ENCODE measurements around the gene GRID1.

The GRID1 gene

DNA sequence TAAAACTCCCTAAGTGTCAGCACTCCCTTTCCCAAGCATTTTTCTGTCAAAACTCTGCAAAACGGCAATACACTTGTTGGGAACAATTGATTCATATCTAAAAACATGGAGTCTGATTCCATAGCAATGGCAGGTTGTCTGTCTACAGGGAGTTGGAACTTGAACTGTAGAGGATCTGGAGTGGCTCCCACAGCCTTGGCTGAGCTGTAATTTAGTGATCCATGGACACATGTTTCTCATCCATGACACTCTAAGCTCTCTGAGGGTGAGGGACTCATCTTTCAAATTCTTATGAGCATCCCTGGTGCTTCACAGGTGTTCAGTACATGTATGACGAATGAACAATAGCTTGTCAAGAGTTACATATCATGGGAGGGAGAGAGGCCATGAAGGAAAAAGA, 466.1 kb downstream of the GRID1 start:
- no peak for DNase-seq (ENCODE audit: low read depth, low spot score)

DNA sequence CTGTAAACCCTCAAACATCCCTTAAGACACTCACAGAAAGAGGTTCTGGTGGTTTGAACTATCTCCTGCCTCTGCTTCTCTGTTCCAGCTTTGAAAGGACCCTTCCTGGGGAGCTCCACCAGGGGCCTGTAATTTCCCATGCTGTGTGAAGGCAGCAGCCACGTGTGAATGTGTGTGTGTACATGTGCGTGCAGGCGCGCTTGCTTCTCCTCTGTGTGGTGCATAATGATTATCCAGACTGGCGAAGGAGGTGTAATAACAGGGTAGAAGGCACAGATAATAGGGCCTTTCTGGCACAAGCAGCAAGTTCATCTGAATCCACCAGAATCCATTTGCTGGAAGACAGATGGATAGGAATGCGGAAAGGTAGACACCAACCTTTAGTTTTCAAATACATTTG, 466.5 kb downstream of the GRID1 start:
- DNase-seq (ENCODE audit: low read depth, low spot score), result no peak

DNA sequence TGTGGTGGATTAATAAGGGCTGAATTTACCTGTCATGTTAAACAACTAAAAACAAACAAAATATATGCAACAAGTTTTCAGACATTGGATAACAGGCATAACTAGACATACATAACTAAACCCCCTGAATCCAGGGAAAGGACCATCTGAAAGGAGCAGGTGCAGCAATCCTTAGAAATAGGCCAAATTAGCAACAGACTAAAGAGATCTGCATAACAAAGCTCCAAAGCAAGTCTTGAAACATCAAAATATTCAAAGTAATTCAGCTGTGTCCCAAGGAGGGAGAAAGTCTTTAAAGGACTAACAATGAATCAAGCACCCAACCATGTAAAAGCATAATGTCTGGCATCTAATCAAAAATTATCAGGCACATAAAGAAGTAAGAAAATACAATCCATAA, 475.1 kb downstream of the GRID1 start:
- no peak for DNase-seq (ENCODE audit: low read depth, low spot score)

DNA sequence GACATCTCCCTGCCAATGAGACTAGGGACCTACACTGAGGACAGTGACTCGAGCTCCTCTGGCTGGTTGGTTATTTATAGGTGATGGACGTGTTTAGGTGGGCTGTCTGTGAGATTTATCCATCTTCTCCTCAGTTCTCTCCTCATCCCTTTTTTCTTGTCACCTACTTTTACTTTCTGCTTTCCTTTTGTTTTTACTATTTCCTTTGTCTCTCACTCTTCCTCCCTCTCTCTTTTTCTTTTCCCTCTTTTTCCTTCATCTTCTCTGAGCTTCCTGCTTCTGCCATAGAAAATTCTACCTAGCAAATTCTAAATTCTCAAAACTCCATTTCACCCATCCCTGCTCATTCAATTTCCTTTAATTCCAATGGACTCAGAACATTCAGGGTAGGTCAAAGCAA, 478.0 kb downstream of the GRID1 start:
- DNase-seq (ENCODE audit: low read depth, low spot score), result no peak

DNA sequence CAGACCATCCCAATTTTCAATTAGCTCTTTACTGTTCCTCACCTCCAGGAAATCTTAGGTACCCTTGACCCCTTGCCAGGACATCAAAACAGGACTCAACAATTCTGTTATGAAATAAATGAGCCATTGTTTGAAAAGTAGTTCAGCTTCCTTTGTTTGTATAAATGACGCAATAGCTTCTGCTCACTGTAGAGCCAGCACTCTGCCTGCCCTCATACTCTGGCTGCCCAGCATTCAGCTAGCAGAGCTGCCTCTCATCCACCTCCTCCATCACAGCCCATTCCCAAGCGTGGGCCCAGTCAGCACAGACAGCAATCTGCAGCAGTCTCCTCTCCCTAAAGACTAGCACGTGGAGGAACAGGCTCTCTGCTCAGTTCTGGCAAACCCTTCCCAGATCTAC, 478.6 kb downstream of the GRID1 start:
- no peak for DNase-seq (ENCODE audit: low read depth, low spot score)

DNA sequence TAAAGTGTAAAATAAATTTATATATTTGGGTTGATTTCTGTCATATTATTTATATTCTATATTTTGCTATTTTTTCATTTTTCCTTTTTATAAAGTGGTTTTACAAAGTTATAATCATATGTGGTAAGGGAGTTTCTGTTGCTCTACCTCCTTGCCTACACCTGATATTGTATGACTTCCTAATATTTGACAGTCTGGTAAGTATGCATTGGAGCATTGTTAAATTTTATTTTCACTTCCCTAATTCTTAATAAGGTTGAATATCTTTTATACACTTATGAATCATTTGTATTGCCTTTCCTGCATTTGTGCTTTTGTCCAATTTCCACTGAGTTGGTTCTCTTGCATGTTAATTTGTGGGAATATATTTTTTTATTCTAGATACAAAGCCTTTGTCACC, 492.4 kb downstream of the GRID1 start:
- DNase-seq (ENCODE audit: low read depth, low spot score), result no peak

DNA sequence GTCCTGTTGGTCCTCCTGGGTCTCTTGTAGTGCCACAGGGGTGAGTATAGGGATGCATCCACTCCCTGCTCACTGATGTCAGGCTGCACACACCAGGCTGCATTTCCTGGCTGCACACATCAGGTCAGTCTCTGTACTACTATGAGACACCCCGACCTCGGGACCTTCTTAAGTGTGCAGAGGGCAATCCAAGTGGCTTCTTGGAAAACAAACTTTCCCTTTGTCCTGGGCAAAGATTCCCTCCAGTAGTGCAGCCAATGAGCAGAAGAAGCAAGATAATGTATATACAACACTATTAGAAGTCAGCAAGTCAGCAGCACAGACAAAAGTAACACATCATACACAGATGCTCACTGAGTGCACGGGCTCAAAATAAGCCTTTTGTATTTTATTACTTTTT, 493.5 kb downstream of the GRID1 start:
- no peak for DNase-seq (ENCODE audit: low read depth, low spot score)

DNA sequence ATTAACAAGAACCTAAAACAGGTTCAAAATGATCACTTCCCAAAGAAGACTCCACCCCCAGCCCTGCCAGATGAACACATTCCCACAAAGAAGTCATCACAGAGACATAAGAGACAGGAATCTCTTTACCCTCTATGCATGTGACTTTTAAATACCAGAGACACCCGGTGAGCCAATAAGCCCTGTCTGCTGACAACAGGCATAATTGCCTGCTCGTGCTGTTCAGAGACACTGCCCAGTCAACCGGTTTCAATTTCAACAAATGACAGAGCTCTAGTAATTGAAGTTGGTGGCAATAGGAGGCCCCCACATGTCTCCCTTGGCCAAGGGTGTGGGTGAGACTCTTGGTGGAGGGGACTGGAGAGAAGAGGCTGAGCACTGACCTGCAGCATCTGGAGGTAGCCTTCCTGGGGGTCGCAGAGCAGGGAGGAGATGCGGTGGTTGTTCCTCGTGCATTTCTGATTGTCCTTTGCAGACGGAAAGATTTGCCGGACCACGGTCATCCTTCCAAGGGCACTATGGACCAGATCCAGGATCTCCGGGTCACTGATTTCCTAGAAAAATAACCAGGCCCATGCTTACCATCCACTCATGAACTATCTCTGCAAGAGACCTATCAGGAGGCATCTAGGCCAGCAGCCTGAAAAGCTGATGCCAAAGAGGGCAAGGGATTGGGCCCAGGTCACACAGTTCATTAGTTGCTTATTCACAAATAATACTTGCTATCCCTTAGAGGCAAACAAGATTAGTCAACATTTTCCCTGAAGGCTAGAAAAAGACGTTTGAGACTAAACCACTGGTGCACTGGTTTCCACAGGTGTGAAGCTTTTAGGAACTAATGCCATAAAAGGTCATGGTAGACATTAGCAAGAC, 497.7 kb downstream of the GRID1 start:
- DNase-seq (ENCODE audit: low read depth, low spot score), result no peak

DNA sequence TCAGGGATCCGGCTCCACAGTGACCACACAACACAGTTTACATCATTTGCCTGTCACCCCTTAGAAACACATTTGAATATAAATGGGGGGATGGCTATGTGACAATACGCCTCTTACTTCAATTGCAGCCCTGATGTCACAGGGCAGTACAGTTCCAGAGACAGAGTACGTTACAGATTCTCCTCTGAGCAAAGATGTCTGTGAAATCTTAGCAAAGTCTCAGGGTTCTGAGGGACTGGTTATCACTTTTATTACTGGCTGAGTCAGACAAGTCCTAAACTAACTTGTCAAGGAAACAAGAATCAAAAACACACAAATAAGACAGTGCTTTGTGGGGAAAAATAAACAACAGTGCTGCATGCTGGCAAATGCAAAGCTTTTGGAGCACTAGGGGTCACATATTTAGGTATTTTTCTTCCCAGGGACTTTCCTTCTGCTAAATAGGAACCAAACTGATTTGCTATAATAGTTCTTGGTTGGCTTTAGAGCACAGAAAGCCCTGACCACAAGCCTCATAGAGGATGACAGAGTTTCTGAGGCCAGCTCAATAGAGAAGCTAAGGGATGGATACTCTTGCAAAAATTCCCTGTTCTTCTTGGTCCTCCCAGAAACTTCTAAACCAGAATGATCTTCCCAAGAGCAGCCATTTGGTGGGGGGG, 501.6 kb downstream of the GRID1 start:
- peak; percentile 6 for DNase-seq (ENCODE audit: low read depth, low spot score)

DNA sequence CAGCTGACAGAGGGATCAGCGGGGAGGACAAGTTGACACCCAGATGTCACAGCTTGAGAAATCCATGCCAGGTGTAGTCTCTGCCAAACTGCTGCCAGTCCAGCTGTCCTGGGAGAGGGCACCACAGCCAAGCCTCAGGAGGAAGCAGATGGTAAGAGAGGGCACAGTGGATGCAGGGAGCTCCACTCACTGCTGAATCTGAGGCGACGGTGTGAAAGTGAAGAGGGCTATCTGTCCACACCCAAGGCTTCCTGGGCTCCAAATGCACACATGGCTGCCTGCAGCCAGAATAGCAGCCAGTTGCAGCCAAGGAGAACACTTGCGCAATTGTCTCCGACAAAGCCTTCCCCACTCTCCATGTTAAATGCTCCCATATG, 502.4 kb downstream of the GRID1 start:
- no peak for DNase-seq (ENCODE audit: low read depth, low spot score)

DNA sequence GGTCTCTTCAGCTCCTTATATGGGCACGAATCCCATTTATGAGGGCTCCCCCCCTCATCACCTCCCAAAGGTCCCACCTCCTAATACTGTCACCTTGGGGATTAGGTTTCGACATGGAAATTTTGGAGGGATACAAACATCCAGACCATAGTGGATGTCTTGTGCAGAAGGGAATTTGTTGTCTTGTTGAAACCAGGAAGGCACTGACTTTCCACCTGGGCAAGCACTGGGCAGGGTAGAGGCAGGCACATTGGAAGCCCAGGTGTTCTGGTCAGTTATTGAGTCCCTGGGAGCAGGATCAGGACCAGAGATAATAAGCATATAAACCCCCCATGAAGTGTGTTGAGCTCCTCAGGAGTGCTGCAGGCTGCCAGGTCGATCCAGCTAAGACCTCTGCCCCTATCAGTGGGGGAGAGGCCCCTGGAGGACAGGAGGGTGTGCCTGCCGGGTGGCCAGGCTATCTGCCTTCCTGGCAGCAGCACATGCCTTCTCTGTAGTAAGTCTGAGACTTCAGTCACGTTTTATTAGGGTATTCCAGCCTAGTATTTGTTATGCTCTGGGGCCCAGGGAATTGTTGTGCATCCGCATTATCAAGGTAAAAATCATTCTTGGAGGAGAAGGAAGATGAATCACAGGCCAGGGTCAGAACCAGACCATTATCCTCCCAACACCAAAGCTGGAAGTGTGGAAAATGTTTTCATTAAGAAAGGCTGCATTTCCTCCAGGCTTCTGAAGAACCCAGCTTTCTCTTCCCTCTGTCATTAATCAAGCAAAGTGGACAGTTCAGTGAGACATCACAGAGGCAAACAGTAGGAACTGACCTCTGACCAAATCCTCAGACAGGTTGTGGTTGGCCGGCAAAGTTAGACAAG, 503.1 kb downstream of the GRID1 start:
- DNase-seq (ENCODE audit: low read depth, low spot score), result no peak

DNA sequence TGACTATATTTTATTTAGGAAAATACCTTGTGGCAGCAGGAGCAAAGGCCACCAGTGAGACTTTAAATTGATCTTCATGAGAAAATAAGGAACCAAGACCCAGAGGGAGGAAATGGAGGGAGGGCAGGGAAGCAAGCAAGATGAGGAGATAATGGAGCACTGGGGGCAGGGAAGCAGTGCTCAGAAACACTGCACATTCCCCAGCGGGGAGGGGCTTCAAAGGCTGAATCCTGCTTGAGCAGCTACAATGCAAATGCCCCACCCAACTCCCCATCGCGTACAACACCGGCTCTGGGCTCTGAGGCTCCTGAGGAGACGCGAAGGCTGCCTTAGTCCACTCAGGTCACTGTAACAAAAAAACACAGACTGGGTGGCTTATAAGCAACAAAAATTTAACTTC, 503.8 kb downstream of the GRID1 start:
- DNase-seq (ENCODE audit: low read depth, low spot score), result no peak

DNA sequence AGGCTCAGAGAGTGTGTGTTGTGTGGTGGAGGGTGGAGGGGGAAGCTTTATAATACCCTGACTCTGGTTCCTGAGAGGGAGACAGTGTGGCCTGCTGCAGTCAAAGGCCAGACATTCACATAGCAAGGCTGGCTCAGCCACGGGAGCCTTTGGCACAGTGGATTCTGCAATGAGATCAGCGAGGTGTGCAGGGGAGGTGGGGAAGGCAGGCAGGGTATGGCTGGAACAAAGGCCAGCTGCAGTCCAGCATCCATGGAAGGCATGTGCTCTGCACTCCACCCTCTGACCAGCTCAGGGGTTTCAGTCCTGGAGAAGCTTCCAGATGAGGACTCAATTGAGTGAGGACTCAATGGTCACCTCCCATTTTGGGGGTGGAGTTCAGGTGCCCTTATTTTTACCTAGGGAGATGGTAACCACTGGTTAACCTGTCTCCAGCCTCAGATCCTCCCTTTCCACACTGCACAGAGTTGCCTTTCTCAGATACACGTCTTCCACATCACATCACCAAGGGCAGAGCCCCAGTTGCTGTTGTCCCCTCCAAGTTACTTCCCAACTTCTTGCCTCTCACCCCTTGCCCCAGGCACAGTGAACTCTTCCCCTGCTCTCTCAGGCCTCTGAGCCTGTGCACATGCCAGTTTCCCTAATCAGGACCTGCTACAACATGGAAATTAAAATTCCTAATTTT, 504.9 kb downstream of the GRID1 start:
- no peak for DNase-seq (ENCODE audit: low read depth, low spot score)

DNA sequence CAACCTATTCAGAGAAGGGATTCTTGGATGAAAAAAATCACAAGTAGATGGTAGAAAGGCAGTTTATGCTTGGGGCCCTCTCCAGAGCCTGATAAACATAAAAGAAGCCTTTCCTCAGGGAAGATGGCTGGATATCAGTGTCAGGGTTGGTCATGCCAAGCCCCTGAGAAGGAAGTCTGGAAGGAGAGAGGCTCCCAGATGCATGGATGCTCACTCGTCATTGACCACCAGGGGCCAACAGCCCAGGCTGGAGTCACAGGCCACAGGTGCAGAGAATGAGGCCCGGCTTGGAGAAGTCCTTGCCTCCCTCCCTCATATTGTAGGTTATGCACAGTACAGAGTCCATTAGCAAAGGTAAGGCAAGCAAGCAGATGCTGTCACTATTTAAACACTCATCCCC, 506.7 kb downstream of the GRID1 start:
- no peak for DNase-seq (ENCODE audit: low read depth, low spot score)

DNA sequence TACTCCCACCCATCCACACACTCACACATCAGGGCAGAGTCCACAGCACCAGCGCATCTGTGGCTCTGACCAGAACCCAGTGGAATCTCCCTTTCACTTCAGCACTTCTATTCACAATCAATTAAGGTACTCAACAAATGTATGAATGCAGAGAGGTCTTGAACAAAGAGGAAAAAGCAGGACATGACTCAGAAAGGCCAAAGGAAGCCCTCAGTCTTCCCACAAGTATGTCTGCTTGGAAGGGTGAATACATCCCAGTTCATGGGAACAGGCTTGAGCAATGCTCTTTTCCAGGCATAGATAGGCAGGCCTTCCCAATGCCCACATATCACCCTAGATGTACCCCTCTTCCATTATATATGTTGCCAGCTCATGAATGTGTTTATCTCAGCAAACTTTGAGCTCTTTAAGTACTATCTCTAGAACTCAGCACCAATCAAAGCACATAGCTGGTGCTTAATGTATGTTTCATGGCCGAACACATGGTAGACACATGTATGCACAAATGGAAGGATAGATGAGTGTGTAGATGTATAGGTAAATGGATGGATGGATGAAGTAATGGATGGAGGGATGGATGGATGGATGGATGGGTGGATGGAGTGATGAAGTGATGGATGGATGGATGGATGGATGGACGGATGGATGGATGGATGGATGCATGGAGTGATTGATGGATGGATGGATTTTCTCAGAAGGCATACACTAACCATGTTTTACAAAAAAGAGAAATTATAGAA, 507.6 kb downstream of the GRID1 start:
- no peak for DNase-seq (ENCODE audit: low read depth, low spot score)

DNA sequence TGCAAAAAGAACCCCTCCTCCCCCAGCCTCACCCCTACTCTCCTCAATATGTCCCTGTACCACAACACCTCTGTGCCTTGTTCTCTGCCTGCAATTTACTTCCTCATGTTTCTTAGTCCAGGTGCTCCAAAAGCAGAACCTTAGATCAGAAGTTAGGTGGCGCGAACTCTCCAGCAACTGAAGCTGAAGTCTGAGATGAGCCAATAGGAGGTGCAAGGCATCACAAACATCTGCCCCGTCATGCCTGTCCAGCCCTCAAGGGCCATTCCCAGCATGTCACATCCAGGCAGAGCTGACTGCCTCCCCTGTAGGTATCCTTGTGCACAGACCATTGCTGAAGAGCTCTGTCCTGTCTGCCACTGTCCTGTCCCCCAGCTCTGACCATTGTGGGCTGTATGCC, 508.8 kb downstream of the GRID1 start:
- DNase-seq (ENCODE audit: low read depth, low spot score), result no peak

DNA sequence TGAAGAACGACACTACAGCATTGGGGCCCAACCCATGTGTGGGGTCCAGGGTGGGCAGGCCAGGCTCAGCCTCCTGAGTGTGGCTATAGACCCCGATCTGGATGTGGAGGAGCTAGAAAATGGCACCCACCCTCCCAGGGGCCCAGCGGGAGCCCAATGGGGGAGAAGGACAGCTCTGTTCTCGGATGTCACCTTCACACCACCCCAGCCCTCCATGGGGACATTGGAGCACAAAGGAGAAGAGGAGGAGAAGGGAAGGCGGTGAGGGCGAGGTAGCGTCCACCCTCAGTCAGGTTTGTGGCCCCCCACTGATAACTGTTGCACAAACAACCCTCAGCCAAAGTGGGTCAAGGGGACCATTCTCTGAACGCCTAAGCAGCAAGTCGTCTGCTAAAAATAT, 509.3 kb downstream of the GRID1 start:
- DNase-seq (ENCODE audit: low read depth, low spot score), result no peak

DNA sequence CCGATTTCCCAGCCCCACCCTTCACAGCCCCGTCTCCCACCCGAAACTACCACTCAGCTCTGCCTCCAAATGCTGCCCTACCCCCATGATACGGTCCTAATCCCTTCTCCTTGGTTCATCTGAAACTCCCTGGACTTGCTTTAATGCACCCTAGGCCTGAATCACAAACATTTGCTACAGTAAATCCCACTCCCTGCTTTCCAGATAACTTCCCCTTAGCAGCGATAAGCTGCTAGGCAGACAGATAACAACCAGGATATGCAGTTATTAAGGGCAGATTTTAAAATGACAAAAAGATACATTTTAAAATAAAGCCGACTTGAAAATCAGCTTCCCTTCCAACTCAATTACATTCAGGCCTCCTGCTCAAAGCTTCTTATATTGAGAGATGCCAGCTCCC, 514.7 kb downstream of the GRID1 start:
- DNase-seq (ENCODE audit: low read depth, low spot score), result no peak

DNA sequence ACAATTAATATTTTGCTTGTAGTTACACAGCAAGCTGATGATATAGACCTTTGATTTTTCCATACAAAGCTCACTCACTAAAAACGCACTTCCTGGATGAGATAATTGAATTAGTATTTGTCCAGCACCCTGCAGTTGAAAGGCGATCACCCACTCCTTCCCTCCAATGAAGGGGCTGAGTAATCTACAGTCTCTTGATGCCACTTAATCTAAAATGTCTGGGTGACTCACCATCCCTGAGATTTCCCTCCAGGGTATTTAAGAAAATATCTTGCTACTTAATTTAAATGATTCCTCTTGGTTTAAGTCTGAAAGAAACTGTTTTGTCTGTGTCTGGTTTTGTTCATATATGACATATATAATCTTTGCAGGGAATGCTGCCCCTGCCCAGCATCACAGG, 515.3 kb downstream of the GRID1 start:
- DNase-seq (ENCODE audit: low read depth, low spot score), result peak; percentile 54

DNA sequence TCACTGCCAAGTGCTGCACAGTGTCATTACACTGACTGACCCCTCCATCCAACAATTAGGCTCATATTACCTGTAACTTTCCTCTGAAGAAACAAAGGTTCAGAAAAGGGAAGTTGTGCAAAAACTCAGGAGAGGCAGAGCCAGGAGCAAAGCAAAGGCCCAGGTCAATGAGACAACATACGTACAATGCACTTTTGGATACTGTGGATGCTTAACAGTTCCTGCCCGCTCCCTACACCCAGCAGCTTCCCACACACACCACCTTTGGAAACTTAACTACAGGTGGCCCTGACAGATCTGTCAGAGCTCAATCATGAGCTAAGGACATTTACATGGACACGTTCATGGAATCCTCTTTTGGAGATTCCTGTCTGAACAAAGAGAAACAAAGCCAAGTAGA, 515.9 kb downstream of the GRID1 start:
- no peak for DNase-seq (ENCODE audit: low read depth, low spot score)

DNA sequence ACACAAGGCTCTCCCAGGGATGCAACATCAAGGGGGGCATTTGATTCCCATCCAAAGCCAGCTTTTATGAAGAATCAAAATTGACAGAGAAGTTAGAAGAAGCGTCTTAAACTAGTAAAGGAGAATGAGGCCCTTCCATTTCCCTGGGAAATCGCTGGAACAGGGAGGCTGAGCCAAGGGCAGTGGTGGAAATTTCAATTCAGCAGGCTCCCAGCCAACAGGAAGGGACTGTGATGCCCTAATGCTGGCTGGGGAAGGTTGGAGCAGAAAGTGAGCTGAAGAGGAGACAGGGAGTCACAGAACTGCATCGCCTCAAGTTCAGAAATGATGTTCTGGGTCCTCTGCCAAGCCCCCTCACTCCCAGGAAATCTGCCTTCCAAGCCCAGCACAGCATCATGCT, 517.3 kb downstream of the GRID1 start:
- DNase-seq (ENCODE audit: low read depth, low spot score), result no peak

All from astrocyte of the hippocampus (primary cell).